Measurements from ENCODE around the gene DAGLA. TPM values are rescaled to one million over a fixed set of nuclear protein-coding genes. Genes with fewer than 3 reads are reported as not detected.

DAGLA gene
- total and polyA plus RNA-seq, 12 donors, result 0.44 to 4.2 (median 2.3) TPM

GRCh38 chr11:61739966-61740365 lies 59.8 kb downstream of the DAGLA start:
- no peaks in the 10 kb centered on the region for H3K27me3 ChIP-seq
- intact Hi-C loops (cut with DNase I), result no loop called here
- H3K36me3 ChIP-seq (replicated peaks in 1 of 2), result peaks cover 0 to 5% of the 10 kb centered on the region in 2 donors
- no peaks in the 10 kb centered on the region for H3K9me3 ChIP-seq (replicated peaks in 1 of 3)
- TF ChIP-seq POLR2A (IDR thresholded peaks at IDR 0.05) (no peak), CTCF (IDR thresholded peaks at IDR 0.05) (no peak)
- H3K4me3 ChIP-seq, result no peak overlapping the region
- H3K4me1 ChIP-seq (replicated peaks in 1 of 2), result no peaks in the 10 kb centered on the region
- 73 to 83% (median 80%) methylated on average over 3 to 7 of the region's 7 CpGs for whole genome bisulfite sequencing, 4 donors
- no peak overlapping the region for H3K27ac ChIP-seq
- no peak for DNase-seq

- H3K27ac ChIP-seq, result no peak overlapping the region
- TF ChIP-seq CTCF (IDR thresholded peaks at IDR 0.05) (no peak), POLR2A (IDR thresholded peaks at IDR 0.05) (no peak)
- no peak for DNase-seq
- peaks cover 0 to 5% of the 10 kb centered on the region in 2 donors for H3K36me3 ChIP-seq (replicated peaks in 1 of 2)
- intact Hi-C loops (cut with DNase I), result no loop called here
- H3K4me3 ChIP-seq, result no peak overlapping the region
- no peaks in the 10 kb centered on the region for H3K27me3 ChIP-seq
- H3K9me3 ChIP-seq (replicated peaks in 1 of 3), result no peaks in the 10 kb centered on the region
- 47 to 83% (median 72%) methylated on average over 1 to 7 of the region's 7 CpGs for WGBS, 4 donors
- no peaks in the 10 kb centered on the region for H3K4me1 ChIP-seq (replicated peaks in 1 of 2)
Measured at GRCh38 chr11:61742391-61742790, 62.2 kb downstream of the DAGLA start.

- peaks cover 0 to 4% of the 10 kb centered on the region in 2 donors for H3K4me1 ChIP-seq (replicated peaks in 1 of 2)
- WGBS, 4 donors, result 88 to 100% (median 92%) methylated on average over 6 to 42 of the region's 42 CpGs
- TF ChIP-seq CTCF (IDR thresholded peaks at IDR 0.05) (no peak), POLR2A (IDR thresholded peaks at IDR 0.05) (no peak)
- DNase-seq, result no peak
- no peaks in the 10 kb centered on the region for H3K27me3 ChIP-seq
- peaks cover 0 to 5% of the 10 kb centered on the region in 2 donors for H3K36me3 ChIP-seq (replicated peaks in 1 of 2)
- intact Hi-C loops (cut with DNase I), result no loop called here
- no peak overlapping the region for H3K27ac ChIP-seq
- no peak overlapping the region for H3K4me3 ChIP-seq
- H3K9me3 ChIP-seq (replicated peaks in 1 of 3), result no peaks in the 10 kb centered on the region
Measured at GRCh38 chr11:61743486-61744095, 63.4 kb downstream of the DAGLA start.

- intact Hi-C loops (cut with DNase I), result no loop called here
- H3K27me3 ChIP-seq, result no peaks in the 10 kb centered on the region
- TF ChIP-seq POLR2A (IDR thresholded peaks at IDR 0.05) (no peak), CTCF (IDR thresholded peaks at IDR 0.05) (no peak)
- H3K4me3 ChIP-seq, result no peak overlapping the region
- WGBS, 4 donors, result 92 to 95% (median 93%) methylated on average over 14 to 20 of the region's 20 CpGs
- H3K4me1 ChIP-seq (replicated peaks in 1 of 2), result peaks cover 0 to 4% of the 10 kb centered on the region in 2 donors
- no peaks in the 10 kb centered on the region for H3K9me3 ChIP-seq (replicated peaks in 1 of 3)
- H3K36me3 ChIP-seq (replicated peaks in 1 of 2), result peaks cover 0 to 5% of the 10 kb centered on the region in 2 donors
- H3K27ac ChIP-seq, result no peak overlapping the region
- no peak for DNase-seq
Measured at GRCh38 chr11:61744181-61744580, 64.0 kb downstream of the DAGLA start.
